Activated CD4-positive, alpha-beta memory T cell treated with anti-CD3 and anti-CD28 coated beads for 36 hours (primary cell): ENCODE measurements around the gene SLC9A4. TPM values are rescaled to one million over a fixed set of nuclear protein-coding genes. Genes with fewer than 3 reads are reported as not detected.

ENCODE experiments used
- CTCF ChIA-PET: fragments of 350-600 bp; sonication (Branson Sonifier 250); formaldehyde crosslinking; loops from one replicate; lab custom pipeline; 2021; ENCODE audit warnings: antibody characterized with exemption, inconsistent platforms; lab: Charles Lee
- POLR2A ChIA-PET: fragments of 350-600 bp; sonication (Branson Sonifier 250); formaldehyde crosslinking; loops from one replicate; lab custom pipeline; 2021; ENCODE audit warnings: antibody characterized with exemption; lab: Charles Lee
- DNase-seq: peaks from one replicate; pipeline ENCODE4 v3.0.0-alpha.2; 2020
- H3K27ac Mint-ChIP-seq: one replicate; pipeline ENCODE4 v1.8.0; 2021; ENCODE audit warnings: mixed read lengths
- H3K27me3 Mint-ChIP-seq: one replicate; pipeline ENCODE4 v1.8.0; 2021; ENCODE audit warnings: mixed read lengths
- H3K36me3 Mint-ChIP-seq: one replicate; pipeline ENCODE4 v1.8.0; 2021; ENCODE audit warnings: mixed read lengths
- H3K4me1 Mint-ChIP-seq: one replicate; pipeline ENCODE4 v1.8.0; 2021; ENCODE audit warnings: low read depth, mixed read lengths
- H3K4me3 Mint-ChIP-seq: one replicate; pipeline ENCODE4 v1.8.0; 2021; ENCODE audit warnings: mild to moderate bottlenecking, mixed read lengths
- H3K9me3 Mint-ChIP-seq: one replicate; pipeline ENCODE4 v1.8.0; 2021; ENCODE audit warnings: mixed read lengths
- intact Hi-C: fragments of 100-400 bp; cut with micrococcal nuclease; formaldehyde crosslinking; loops from one replicate; pipeline ENCODE4 v1.15.1; 2023
- total RNA-seq, 2 experiments: library from RNA; stranded (reverse); gene quantifications; one replicate each; pipeline ENCODE4 v1.2.3, GENCODE V29; 2021

Gene SLC9A4
- total RNA-seq, 2 experiments from 2014 or later: 0.10 TPM; not detected in 1

DNA sequence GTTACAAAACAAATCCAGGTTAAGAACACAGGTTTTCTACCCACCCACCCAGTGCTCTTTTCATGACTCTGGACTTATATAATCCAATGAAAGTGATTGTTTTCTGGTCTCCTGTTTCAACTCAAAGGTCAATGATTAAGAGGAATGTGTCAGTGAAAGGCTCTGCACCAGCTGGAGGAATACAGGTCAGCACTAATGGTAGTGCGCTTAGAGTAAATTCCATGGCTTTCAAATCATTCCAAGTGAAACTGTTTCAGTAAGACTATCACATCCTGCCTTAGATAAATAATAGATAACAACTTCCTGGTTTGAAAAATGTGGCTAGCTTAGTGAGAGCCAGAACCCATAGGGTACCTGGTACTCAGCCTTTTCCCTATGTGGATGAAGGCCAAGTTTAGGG is 47.8 kb downstream of the SLC9A4 start:
- Mint-ChIP-seq H3K27ac (no peak overlapping the region), H3K4me3 (no peak overlapping the region), H3K36me3 (no peaks in the 10 kb centered on the region), H3K27me3 (no peaks in the 10 kb centered on the region), H3K4me1 (no peaks in the 10 kb centered on the region), H3K9me3 (no peaks in the 10 kb centered on the region)
- intact Hi-C loops: loop anchor here (1.0 kb wide), 2 partner anchors 96 to 182 kb away; no protein-coding TSS in a partner anchor
- DNase-seq: no peak
- ChIA-PET POLR2A (no interaction called here), CTCF (interaction anchor here (0.8 to 2.4 kb wide), 3 partner anchors 12 to 285 kb away, joined by 3 to 13 read pairs (median 4); no protein-coding TSS in a partner anchor)

DNA sequence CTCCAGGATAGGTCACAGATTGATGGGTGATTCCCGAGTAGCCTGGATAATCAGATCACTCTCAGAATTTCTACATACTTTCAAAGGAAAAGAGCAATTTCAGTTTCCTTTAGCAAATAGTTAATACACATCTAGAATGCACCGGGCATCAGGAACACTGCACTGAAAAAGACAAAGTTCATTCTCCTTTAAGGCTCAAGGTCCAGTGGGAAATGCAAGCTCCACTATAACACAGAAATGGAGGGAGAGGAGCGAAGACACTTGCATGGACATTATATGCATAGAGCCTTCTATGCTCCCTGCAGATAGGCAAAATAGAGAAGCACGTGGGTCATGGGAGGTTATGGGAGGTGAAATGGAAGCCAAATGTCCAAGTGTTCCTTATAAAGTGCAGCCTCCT is 49.1 kb downstream of the SLC9A4 start:
- Mint-ChIP-seq H3K27ac (no peak overlapping the region), H3K4me1 (no peaks in the 10 kb centered on the region), H3K9me3 (no peaks in the 10 kb centered on the region), H3K36me3 (no peaks in the 10 kb centered on the region), H3K4me3 (no peak overlapping the region), H3K27me3 (peaks cover 1% of the 10 kb centered on the region)
- ChIA-PET CTCF (no interaction called here), POLR2A (no interaction called here)
- intact Hi-C loops: no loop called here
- DNase-seq: no peak

DNA sequence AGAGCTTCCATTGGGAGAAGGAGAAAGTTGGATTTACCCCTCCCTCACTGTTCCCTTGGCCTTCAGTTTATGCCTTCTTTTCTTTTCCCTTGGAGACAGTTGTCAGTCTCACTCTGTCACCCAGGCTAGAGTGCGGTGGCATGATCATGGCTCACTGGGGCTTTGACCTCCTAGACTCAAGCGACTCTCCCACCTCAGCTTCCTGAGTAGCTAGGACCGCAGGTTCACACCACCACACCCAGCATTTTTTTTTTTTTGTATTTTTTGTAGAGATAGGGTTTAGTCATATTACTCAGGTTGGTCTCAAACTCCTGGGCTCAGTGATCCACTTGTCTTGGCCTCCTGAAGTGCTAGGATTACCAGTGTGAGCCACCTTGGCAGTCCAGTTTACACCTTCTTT is 49.9 kb downstream of the SLC9A4 start:
- CTCF ChIA-PET: no interaction called here
- intact Hi-C loops: no loop called here

DNA sequence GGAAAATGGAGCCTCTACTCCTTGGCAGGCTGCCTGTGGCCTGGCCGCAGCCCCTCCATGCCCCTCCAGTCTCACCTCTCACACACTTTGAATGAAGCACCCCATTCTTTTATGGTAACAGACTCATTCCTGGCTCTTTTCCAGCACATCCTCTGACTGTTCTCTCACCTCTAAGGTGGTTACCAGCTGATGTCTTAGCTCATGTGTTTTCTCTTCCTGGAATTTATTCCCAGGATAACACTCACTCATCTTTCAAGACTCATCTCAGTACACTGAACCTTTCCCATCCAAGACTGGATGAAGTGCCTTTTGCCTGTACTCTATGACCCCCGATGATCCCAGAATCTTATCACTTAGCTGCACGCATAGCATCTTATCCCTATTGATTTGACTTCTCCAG is 50.6 kb downstream of the SLC9A4 start:
- DNase-seq: no peak
- Mint-ChIP-seq H3K27ac (no peak overlapping the region), H3K36me3 (no peaks in the 10 kb centered on the region), H3K9me3 (no peaks in the 10 kb centered on the region), H3K4me1 (no peaks in the 10 kb centered on the region), H3K27me3 (peaks cover 1% of the 10 kb centered on the region), H3K4me3 (no peak overlapping the region)
- ChIA-PET CTCF (no interaction called here), POLR2A (no interaction called here)
- intact Hi-C loops: no loop called here

More for the DNA sequence above, 49.9 kb downstream of the SLC9A4 start:
- H3K27ac Mint-ChIP-seq: no peak overlapping the region
- DNase-seq: no peak
- H3K27me3 Mint-ChIP-seq: peaks cover 1% of the 10 kb centered on the region
- H3K36me3 Mint-ChIP-seq: no peaks in the 10 kb centered on the region
- no peak overlapping the region for H3K4me3 Mint-ChIP-seq
- POLR2A ChIA-PET: no interaction called here
- H3K4me1 Mint-ChIP-seq: no peaks in the 10 kb centered on the region
- no peaks in the 10 kb centered on the region for H3K9me3 Mint-ChIP-seq

DNA sequence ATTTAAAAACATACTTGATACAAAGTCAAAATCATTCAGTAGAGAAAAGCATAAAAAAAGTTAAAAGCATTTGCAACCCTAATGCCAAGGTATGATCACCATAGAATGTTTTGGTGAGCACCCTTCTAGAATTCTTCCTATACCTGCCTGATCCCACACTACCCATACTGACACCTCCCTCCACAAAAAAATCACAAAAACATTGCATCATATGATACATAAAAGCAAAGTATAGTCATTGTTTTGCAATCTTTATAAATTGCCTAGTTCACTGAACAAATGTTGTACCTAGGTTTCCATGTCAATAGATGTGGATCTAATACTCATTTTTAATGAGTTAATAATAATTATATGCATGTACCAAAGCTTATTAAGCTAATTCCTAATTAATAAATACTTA is 54.1 kb downstream of the SLC9A4 start:
- intact Hi-C loops: no loop called here
- Mint-ChIP-seq H3K27me3 (peaks cover 3% of the 10 kb centered on the region), H3K4me3 (no peak overlapping the region), H3K27ac (no peak overlapping the region), H3K4me1 (no peaks in the 10 kb centered on the region), H3K36me3 (no peaks in the 10 kb centered on the region), H3K9me3 (no peaks in the 10 kb centered on the region)
- ChIA-PET POLR2A (no interaction called here), CTCF (interaction anchor here (0.6 kb wide), 1 partner anchor 355 kb away, joined by 3 read pairs; no protein-coding TSS in a partner anchor)
- DNase-seq: no peak

DNA sequence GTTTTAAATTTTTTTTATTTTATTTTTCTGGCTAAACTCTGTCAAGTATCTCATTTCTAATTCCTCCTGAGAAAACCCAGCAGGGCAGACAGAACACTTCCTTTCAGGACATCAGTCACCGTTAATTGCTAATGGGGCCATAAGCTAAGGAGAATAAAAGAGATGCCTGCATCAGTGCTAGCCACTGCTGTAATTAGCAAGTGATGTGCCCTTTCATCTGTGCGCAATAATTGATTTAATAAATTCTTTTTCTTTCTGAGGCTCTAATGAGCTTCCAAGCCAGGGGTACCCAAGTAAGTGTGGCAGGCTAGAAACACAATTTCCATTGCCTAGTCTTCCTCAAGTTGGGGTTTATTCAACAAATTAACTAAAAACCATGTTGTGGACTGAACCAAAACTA is 65.5 kb downstream of the SLC9A4 start:
- CTCF ChIA-PET: no interaction called here
- POLR2A ChIA-PET: no interaction called here
- intact Hi-C loops: no loop called here
- no peaks in the 10 kb centered on the region for H3K4me1 Mint-ChIP-seq
- H3K27me3 Mint-ChIP-seq: peaks cover 11% of the 10 kb centered on the region
- DNase-seq: no peak
- no peaks in the 10 kb centered on the region for H3K36me3 Mint-ChIP-seq
- no peaks in the 10 kb centered on the region for H3K9me3 Mint-ChIP-seq
- H3K4me3 Mint-ChIP-seq: no peak overlapping the region
- H3K27ac Mint-ChIP-seq: no peak overlapping the region

DNA sequence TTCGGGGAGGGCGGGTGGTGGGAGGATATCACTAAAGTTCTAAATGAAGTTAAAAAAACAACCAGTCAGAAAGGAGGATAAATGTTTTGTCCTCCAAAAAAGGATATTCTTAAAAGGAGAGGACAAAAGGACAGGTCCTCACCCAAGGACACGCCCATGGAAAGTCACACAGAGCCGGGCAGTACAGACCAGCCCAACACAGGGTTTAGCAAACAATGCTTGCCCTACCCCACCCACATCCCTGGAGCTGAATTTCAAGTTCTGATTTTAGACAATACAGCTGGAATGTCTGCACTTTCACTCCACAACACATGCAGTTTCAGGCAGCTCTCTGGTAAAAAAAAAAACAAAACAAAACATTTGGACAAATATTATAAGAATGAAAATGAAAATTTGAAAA is 67.9 kb downstream of the SLC9A4 start:
- Mint-ChIP-seq H3K27ac (no peak overlapping the region), H3K27me3 (peaks cover 8% of the 10 kb centered on the region), H3K4me3 (no peak overlapping the region), H3K9me3 (no peaks in the 10 kb centered on the region), H3K36me3 (no peaks in the 10 kb centered on the region), H3K4me1 (no peaks in the 10 kb centered on the region)
- CTCF ChIA-PET: no interaction called here
- POLR2A ChIA-PET: no interaction called here
- intact Hi-C loops: no loop called here
- DNase-seq: no peak

DNA sequence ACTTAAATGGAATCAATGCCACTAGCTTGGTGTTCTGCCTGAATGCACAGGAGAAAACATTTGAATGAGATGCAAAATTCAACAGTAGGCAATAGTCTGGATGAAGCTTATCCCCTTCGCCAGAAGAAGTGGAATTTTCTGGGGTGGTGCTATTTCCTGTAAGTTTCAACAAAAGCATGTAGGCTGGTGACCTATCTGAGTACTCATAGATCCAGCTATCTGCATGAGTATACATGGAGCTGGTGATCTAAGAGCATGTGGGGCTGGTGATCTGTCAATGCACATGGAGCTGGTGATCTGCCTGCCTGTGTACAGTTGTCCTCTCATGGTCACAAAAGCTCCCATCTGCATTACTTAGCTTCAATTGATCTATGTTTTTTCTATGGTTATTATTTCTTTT is 71.2 kb downstream of the SLC9A4 start:
- Mint-ChIP-seq H3K9me3 (peaks cover 17% of the 10 kb centered on the region), H3K27ac (no peak overlapping the region), H3K4me3 (no peak overlapping the region), H3K36me3 (peaks cover 4% of the 10 kb centered on the region), H3K27me3 (peaks cover 10% of the 10 kb centered on the region), H3K4me1 (no peaks in the 10 kb centered on the region)
- no peak for DNase-seq
- intact Hi-C loops: no loop called here
- ChIA-PET POLR2A (no interaction called here), CTCF (no interaction called here)

DNA sequence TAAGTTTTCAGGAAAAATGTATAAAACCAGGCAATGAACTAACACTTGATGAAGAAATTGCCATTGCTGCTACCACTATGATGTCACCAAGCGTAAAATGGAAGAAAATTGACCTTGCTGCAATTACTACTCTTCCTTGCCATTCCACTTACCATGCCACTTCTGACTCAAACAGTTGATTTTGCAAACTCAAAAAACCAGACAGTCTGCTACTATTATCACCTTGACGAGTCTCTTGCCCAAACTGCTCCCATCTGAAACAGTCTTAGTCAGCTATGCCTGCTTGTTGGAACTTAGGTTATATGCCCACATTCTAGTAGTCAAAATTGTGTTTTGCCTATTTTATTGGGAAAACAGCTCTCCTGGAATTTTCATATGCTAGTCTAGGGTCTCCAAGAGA is 74.4 kb downstream of the SLC9A4 start:
- no peak for DNase-seq
- ChIA-PET POLR2A (no interaction called here), CTCF (no interaction called here)
- Mint-ChIP-seq H3K36me3 (peaks cover 4% of the 10 kb centered on the region), H3K9me3 (peaks cover 29% of the 10 kb centered on the region), H3K4me3 (no peak overlapping the region), H3K27me3 (peaks cover 10% of the 10 kb centered on the region), H3K27ac (no peak overlapping the region), H3K4me1 (no peaks in the 10 kb centered on the region)
- intact Hi-C loops: no loop called here

DNA sequence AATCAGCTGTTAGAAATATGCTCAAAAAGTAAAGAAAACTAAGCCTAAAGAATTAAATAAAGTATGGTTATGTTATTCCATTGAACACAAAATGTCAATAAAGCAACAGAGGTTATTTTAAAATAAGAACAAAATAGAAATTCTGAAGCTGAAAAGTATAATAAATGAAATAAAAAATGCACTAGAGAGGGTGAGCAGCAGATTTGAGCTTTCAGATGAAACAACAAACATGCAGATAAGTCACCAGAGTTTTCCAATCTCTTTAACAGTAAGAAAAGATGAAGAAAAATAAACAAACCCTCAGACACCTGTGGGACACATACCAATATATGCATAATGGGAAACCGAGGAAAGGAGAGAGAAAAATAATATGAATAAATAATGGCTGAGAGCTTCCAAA is 76.0 kb downstream of the SLC9A4 start:
- intact Hi-C loops: no loop called here
- ChIA-PET POLR2A (no interaction called here), CTCF (no interaction called here)
- H3K36me3 Mint-ChIP-seq: peaks cover 4% of the 10 kb centered on the region
- H3K27me3 Mint-ChIP-seq: peaks cover 10% of the 10 kb centered on the region
- DNase-seq: no peak
- no peaks in the 10 kb centered on the region for H3K4me1 Mint-ChIP-seq
- peaks cover 29% of the 10 kb centered on the region for H3K9me3 Mint-ChIP-seq
- no peak overlapping the region for H3K4me3 Mint-ChIP-seq
- H3K27ac Mint-ChIP-seq: no peak overlapping the region

DNA sequence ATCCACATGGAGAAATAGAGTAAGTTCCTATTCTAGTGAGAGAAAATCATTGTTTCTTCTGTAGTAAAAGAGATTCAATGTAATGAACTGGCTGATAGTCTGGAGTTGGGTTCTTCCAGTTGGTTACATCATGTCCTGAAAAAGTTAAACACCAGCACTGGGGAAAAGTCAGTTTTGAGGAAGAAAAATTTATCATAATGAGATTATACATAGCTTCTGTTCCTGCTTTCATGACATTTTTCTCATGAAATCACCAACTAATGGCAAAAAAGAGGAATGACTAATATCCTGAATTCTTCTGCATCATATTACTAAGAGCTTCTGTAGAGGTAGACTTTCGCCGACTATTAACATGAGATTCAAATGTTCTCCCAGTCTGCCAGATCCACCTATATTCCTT is 77.1 kb downstream of the SLC9A4 start:
- Mint-ChIP-seq H3K36me3 (peaks cover 4% of the 10 kb centered on the region), H3K9me3 (peaks cover 29% of the 10 kb centered on the region), H3K4me3 (no peak overlapping the region), H3K27me3 (peaks cover 10% of the 10 kb centered on the region), H3K27ac (no peak overlapping the region), H3K4me1 (no peaks in the 10 kb centered on the region)
- ChIA-PET CTCF (no interaction called here), POLR2A (no interaction called here)
- DNase-seq: no peak
- intact Hi-C loops: no loop called here

DNA sequence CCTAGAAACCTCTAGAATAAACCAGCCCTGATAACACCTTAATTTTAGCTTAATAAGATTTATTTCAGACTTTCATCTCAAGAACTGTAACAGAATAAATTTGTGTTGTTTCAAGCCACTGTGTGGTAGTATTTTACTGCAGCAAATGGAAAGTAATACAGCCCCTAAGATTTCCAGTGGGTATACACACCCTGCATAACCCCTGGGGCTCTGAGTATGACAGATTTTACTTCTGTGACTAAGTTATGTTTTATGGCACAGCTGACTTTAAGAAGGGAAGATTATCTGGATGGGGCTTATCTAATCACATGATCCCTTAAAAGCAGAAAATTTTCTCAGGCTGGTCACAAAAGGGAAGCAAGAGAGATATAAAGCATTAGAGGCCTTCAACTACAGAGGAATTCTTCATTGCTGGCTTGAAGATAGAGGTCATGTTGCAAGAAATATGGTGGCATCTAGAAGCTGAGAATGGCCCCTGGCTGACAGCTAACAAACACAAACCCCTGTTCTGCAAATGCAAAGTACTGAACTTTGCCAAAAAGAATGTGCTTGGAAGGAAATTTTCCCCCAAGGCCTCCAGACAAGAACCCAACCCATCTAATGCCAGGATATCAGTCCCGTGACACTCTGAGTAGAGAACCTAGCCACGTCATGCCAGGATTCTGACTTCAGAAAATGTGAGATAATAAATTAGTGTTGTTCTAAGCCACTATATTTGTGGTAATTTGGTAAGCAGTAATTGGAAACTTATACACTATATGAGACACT is 78.5 kb downstream of the SLC9A4 start:
- no peaks in the 10 kb centered on the region for H3K4me1 Mint-ChIP-seq
- H3K27ac Mint-ChIP-seq: no peak overlapping the region
- intact Hi-C loops: no loop called here
- H3K27me3 Mint-ChIP-seq: peaks cover 7% of the 10 kb centered on the region
- peaks cover 29% of the 10 kb centered on the region for H3K9me3 Mint-ChIP-seq
- CTCF ChIA-PET: no interaction called here
- peaks cover 4% of the 10 kb centered on the region for H3K36me3 Mint-ChIP-seq
- H3K4me3 Mint-ChIP-seq: no peak overlapping the region
- POLR2A ChIA-PET: no interaction called here
- DNase-seq: no peak

DNA sequence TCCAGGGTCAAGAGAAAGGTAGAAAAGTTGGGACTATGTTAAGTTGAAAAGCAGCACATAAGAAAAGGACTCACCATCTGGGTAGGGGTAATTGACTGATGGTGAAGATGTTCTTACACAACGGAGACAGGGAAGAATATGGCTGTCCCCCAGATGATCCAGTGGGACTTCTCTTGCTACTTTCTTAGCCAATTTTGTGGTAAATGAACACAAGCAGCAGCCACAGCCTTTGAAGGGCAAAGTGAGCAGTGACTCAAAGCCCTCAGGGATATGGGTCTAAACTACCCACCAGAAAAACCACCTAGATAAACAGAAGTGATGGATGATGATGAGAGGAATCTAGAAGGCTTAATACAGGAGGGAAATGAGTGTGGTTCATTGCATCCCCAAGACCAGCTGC is 80.6 kb downstream of the SLC9A4 start:
- intact Hi-C loops: no loop called here
- CTCF ChIA-PET: no interaction called here
- H3K4me3 Mint-ChIP-seq: no peak overlapping the region
- peaks cover 18% of the 10 kb centered on the region for H3K9me3 Mint-ChIP-seq
- H3K27ac Mint-ChIP-seq: no peak overlapping the region
- no peaks in the 10 kb centered on the region for H3K4me1 Mint-ChIP-seq
- POLR2A ChIA-PET: no interaction called here
- H3K36me3 Mint-ChIP-seq: peaks cover 2% of the 10 kb centered on the region
- DNase-seq: no peak
- H3K27me3 Mint-ChIP-seq: peaks cover 6% of the 10 kb centered on the region
